GM20431 (cell line): ENCODE results near the gene SMIM1.

ENCODE experiments used
- in situ Hi-C: fragments of 300-500 bp; cut with MseI, MboI; formaldehyde crosslinking; loops from one replicate; pipeline ENCODE4 v1.15.0; 2020; ENCODE audit warnings: low sequenced_read_pairs; ENCODE audit not compliant: unreplicated experiment

Gene SMIM1

GRCh38 chr1:3816331-3817137, 44.0 kb downstream of the SMIM1 start:
- in situ Hi-C loops = no loop called here

GRCh38 chr1:3817138-3817740, 44.7 kb downstream of the SMIM1 start:
- in situ Hi-C loops = no loop called here

- in situ Hi-C loops = no loop called here
These were observed 45.5 kb downstream of the SMIM1 start for GRCh38 chr1:3817821-3818597.

GRCh38 chr1:3819771-3820200, 47.2 kb downstream of the SMIM1 start:
- in situ Hi-C loops = no loop called here

GRCh38 chr1:3820316-3820715, 47.8 kb downstream of the SMIM1 start:
- in situ Hi-C loops = no loop called here

GRCh38 chr1:3821004-3821403, 48.5 kb downstream of the SMIM1 start:
- in situ Hi-C loops = no loop called here

- in situ Hi-C loops = no loop called here
These were observed 48.9 kb downstream of the SMIM1 start for GRCh38 chr1:3821447-3821846.

GRCh38 chr1:3821908-3822307, 49.4 kb downstream of the SMIM1 start:
- in situ Hi-C loops = no loop called here

GRCh38 chr1:3822421-3822820, 49.9 kb downstream of the SMIM1 start:
- in situ Hi-C loops = no loop called here

- in situ Hi-C loops = no loop called here
These were observed 52.1 kb downstream of the SMIM1 start for GRCh38 chr1:3824650-3825049.

- in situ Hi-C loops = no loop called here
These were observed 52.8 kb downstream of the SMIM1 start for GRCh38 chr1:3825356-3825755.
